ENCODE data around the gene ANO4. TPM values are rescaled to one million over a fixed set of nuclear protein-coding genes. Genes with fewer than 3 reads are reported as not detected.

ANO4 gene
- total RNA-seq = under 0.01 and 0.94 TPM in 2 replicates

GRCh38 chr12:100794441-100795173, at the start of gene ANO4:
Gene ANO4 (plus strand): TSS chr12:100794776. CDS start chr12:100901786, 107,010 bp downstream.

Other genes starting within 250 kb of the ANO4 start
- 13.6 and 28.0 TPM in 2 replicates for gene GAS2L3, start 221.1 kb upstream of the ANO4 start, total RNA-seq

All from endothelial cell of coronary artery (primary cell).